AG09309 (cell line): Measurements from ENCODE around the gene EEF1AKMT4.
A peak's percentile ranks its signal among the peaks of the same experiment; 100 is the strongest.

Experiments
- DNase-seq: peaks from one replicate; pipeline ENCODE4 v3.0.0-alpha.2; 2010; ENCODE audit warnings: low read depth
- H3K4me3 ChIP-seq: 2 replicates; pipeline ENCODE4 v1.5.1; 2011; ENCODE audit warnings: mild to moderate bottlenecking, low read depth, low read length, moderate library complexity; ENCODE audit not compliant: control insufficient read depth
- CTCF ChIP-seq: IDR thresholded peaks from 2 replicates; pipeline ENCODE4 v1.5.1; 2011; ENCODE audit warnings: mild to moderate bottlenecking, low read depth, low read length, inconsistent platforms; ENCODE audit not compliant: insufficient read depth, control insufficient read depth; ENCODE audit errors: missing control alignments

The EEF1AKMT4 gene

DNA sequence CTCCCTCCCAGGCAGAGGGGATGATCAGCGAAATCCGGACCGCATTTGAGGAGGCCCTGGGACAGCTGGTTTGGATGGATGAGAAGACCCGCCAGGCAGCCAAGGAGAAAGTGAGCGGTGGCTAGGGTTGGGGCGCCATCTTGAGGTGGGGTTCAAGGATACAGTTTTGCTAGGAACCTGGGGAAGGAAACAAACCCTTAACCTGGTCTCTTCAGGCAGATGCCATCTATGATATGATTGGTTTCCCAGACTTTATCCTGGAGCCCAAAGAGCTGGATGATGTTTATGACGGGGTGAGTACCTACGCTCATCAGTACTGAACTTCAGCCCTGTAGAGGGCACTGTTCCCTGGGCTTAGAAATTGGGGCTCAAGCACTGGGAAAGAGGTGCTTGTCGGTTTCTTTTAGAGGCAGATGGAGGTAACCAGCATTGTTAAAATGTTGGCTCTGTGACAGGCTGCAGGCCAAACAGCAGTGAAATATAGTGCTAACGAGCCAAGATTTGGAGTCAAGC is 40.0 kb downstream of the EEF1AKMT4 start:
- no peak for DNase-seq
- peak; percentile 70 for TF ChIP-seq CTCF
- no peak overlapping the region for H3K4me3 ChIP-seq

GRCh38 chr3:184290331-184290730 is 40.9 kb downstream of the EEF1AKMT4 start:
- TF ChIP-seq CTCF, result no peak
- no peak overlapping the region for H3K4me3 ChIP-seq
- no peak for DNase-seq

DNA sequence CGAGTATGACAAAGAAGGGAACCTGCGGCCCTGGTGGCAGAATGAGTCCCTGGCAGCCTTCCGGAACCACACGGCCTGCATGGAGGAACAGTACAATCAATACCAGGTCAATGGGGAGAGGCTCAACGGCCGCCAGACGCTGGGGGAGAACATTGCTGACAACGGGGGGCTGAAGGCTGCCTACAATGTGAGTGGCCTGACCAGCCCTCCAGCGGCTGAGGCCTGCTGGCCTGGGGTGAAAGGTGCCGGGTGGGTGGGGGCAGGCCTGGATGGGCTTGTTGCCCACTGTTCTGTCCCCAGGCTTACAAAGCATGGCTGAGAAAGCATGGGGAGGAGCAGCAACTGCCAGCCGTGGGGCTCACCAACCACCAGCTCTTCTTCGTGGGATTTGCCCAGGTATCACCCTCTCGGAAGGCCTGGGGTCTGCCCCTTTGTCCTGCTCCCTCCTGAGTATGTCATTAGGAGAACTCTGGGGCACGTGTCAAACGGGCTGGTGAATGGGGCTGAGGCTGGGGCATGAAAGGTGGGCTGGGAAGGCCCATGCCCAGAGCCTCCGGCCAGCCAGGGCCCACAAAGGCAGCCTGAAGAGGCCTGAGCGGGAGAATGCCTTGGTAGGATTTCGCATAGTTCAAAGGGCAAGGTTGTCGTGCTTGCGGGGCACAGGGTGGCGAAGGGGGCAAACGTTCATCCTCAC is 41.7 kb downstream of the EEF1AKMT4 start:
- no peak overlapping the region for H3K4me3 ChIP-seq
- no peak for DNase-seq
- no peak for TF ChIP-seq CTCF

GRCh38 chr3:184291738-184292445 is 42.4 kb downstream of the EEF1AKMT4 start:
- TF ChIP-seq CTCF, result no peak
- H3K4me3 ChIP-seq, result no peak overlapping the region
- DNase-seq, result no peak

GRCh38 chr3:184295771-184296170 is 46.3 kb downstream of the EEF1AKMT4 start:
- DNase-seq, result no peak
- no peak overlapping the region for H3K4me3 ChIP-seq
- no peak for TF ChIP-seq CTCF

- no peak for DNase-seq
- H3K4me3 ChIP-seq, result no peak overlapping the region
Measured at GRCh38 chr3:184296616-184297015, 47.1 kb downstream of the EEF1AKMT4 start.

More at GRCh38 chr3:184296616-184297015, 47.1 kb downstream of the EEF1AKMT4 start:
- no peak for TF ChIP-seq CTCF
